Erythroblast (primary cell): ENCODE results near the gene BLTP3A.

Source experiments
- GATA1 ChIP-seq: IDR thresholded peaks from 2 replicates; pipeline ENCODE4 v1.6.1; 2011; ENCODE audit warnings: low read depth, mild to moderate bottlenecking, control low read depth, low read length, moderate library complexity
- POLR2A ChIP-seq: IDR thresholded peaks from 2 replicates; pipeline ENCODE4 v1.6.1; 2011; ENCODE audit warnings: mild to moderate bottlenecking, low read length

- no peak for TF ChIP-seq POLR2A
- TF ChIP-seq GATA1, result no peak
Observed at GRCh38 chr6:34816635-34817301, 24.9 kb downstream of the BLTP3A start.
